Natural killer cell (primary cell): ENCODE results near the gene PDHA2. TPM values are rescaled to one million over a fixed set of nuclear protein-coding genes. Genes with fewer than 3 reads are reported as not detected.

Experiments
- ATAC-seq, 3 donors: fragments of 150-1000 bp in 2 of 3; fragments of 200-7000 bp in 1 of 3; cut with Tn5 transposase; 1 replicate in 1 of 3; 2 replicates in 2 of 3; pipeline ENCODE4 v1.10.0; 2021; ENCODE audit warnings: mild to moderate bottlenecking in 2 of 3, moderate library complexity in 2 of 3
- DNase-seq, 2 donors: peaks; one replicate each; pipeline versions ENCODE4 v3.0.0 to v3.0.0-alpha.2; 2013 to 2021; ENCODE audit warnings: mixed read lengths in 1 of 2
- H3K27ac ChIP-seq: one replicate; pipeline ENCODE4 v1.5.1; 2013; ENCODE audit warnings: mild to moderate bottlenecking, low read length
- H3K27me3 ChIP-seq: one replicate; pipeline ENCODE4 v1.6.1; 2013; ENCODE audit warnings: low read length; ENCODE audit not compliant: control insufficient read depth, insufficient read depth
- H3K36me3 ChIP-seq: one replicate; pipeline ENCODE4 v1.6.1; 2013; ENCODE audit warnings: low read length; ENCODE audit not compliant: control insufficient read depth, insufficient read depth
- H3K4me1 ChIP-seq: one replicate; pipeline ENCODE4 v1.6.1; 2013; ENCODE audit warnings: low read length; ENCODE audit not compliant: control insufficient read depth, insufficient read depth
- H3K4me3 ChIP-seq: one replicate; pipeline ENCODE4 v1.5.1; 2013; ENCODE audit warnings: low read length
- H3K9me3 ChIP-seq: one replicate; pipeline ENCODE4 v1.6.1; 2013; ENCODE audit warnings: low read length; ENCODE audit not compliant: control insufficient read depth, insufficient read depth
- H3K27ac Mint-ChIP-seq, 2 donors: one replicate each; pipeline ENCODE4 v1.8.0; 2022; ENCODE audit warnings: mild to moderate bottlenecking in 2 of 2, mixed read lengths in 2 of 2, moderate library complexity in 1 of 2
- H3K27me3 Mint-ChIP-seq, 2 donors: one replicate each; pipeline ENCODE4 v1.8.0; 2022; ENCODE audit warnings: low read depth in 2 of 2, mixed read lengths in 2 of 2
- H3K36me3 Mint-ChIP-seq: one replicate; pipeline ENCODE4 v1.8.0; 2022; ENCODE audit warnings: mixed read lengths
- H3K4me1 Mint-ChIP-seq, 2 donors: one replicate each; pipeline ENCODE4 v1.8.0; 2022; ENCODE audit warnings: mixed read lengths in 2 of 2
- H3K4me3 Mint-ChIP-seq: one replicate; pipeline ENCODE4 v1.8.0; 2022; ENCODE audit warnings: mild to moderate bottlenecking, moderate library complexity, mixed read lengths
- H3K9me3 Mint-ChIP-seq, 2 donors: one replicate each; pipeline ENCODE4 v1.8.0; 2022; ENCODE audit warnings: mixed read lengths in 2 of 2
- CTCF ChIP-seq: fragments of 200-600 bp; IDR thresholded peaks from one replicate; pipeline ENCODE4 v1.8.0; 2022; ENCODE audit warnings: antibody characterized with exemption
- WGBS: methylation state at CpG from one replicate; pipeline ENCODE4 v1.1.7; 2013; ENCODE audit warnings: missing lambda C conversion rate; ENCODE audit not compliant: insufficient coverage; 5-methylcytosine and 5-hydroxymethylcytosine counted together
- intact Hi-C: fragments of 100-400 bp; cut with micrococcal nuclease; formaldehyde crosslinking; loops from one replicate; pipeline ENCODE4 v1.14.2; 2022
- total RNA-seq, 4 donors: library from RNA; stranded (reverse); fragments of 120-200 nt in 1 of 4; gene quantifications; one replicate each; pipeline versions ENCODE4 v1.2.3 to v1.2.4, GENCODE V29; 2013 to 2022

PDHA2 gene
- total RNA-seq, 3 donors from 2014 or later (not counting 1 experiment from before 2014, with no cell fraction given): not detected

- no peaks in the 10 kb centered on the region for H3K9me3 ChIP-seq
- Mint-ChIP-seq H3K4me1 (no peaks in the 10 kb centered on the region), H3K36me3 (no peaks in the 10 kb centered on the region), H3K27me3 (no peaks in the 10 kb centered on the region), H3K4me3 (no peak overlapping the region), H3K27ac (no peak overlapping the region), H3K9me3 (peaks cover 11 to 12% of the 10 kb centered on the region in 2 donors)
- intact Hi-C loops: no loop called here
- DNase-seq (no peak), ATAC-seq (no peak)
- no peak overlapping the region for H3K4me3 ChIP-seq
- no peak for TF ChIP-seq CTCF
- H3K36me3 ChIP-seq: no peaks in the 10 kb centered on the region
- WGBS: no CpG with 5 or more reads among the region's 1 CpG
- no peak overlapping the region for H3K27ac ChIP-seq
- H3K4me1 ChIP-seq: no peaks in the 10 kb centered on the region
- H3K27me3 ChIP-seq: no peaks in the 10 kb centered on the region
Observed at GRCh38 chr4:95877636-95878035, 37.7 kb downstream of the PDHA2 start.

- ATAC-seq (no peak), DNase-seq (no peak)
- no peak overlapping the region for H3K4me3 Mint-ChIP-seq
- intact Hi-C loops: no loop called here
- no peaks in the 10 kb centered on the region for H3K4me1 Mint-ChIP-seq
- 89% methylated on average over 3 of the region's 3 CpGs for WGBS
- no peak overlapping the region for H3K4me3 ChIP-seq
- TF ChIP-seq CTCF: no peak
- no peaks in the 10 kb centered on the region for H3K27me3 ChIP-seq
- H3K27me3 Mint-ChIP-seq: no peaks in the 10 kb centered on the region
- H3K27ac Mint-ChIP-seq: no peak overlapping the region
- no peaks in the 10 kb centered on the region for H3K4me1 ChIP-seq
- peaks cover 14% of the 10 kb centered on the region for H3K36me3 Mint-ChIP-seq
- peaks cover 2% of the 10 kb centered on the region for H3K9me3 ChIP-seq
- H3K27ac ChIP-seq: no peak overlapping the region
- H3K36me3 ChIP-seq: no peaks in the 10 kb centered on the region
- H3K9me3 Mint-ChIP-seq: peaks cover 15 to 19% of the 10 kb centered on the region in 2 donors
Observed at GRCh38 chr4:95887551-95887950, 47.7 kb downstream of the PDHA2 start.

GRCh38 chr4:95889662-95890061 is 49.8 kb downstream of the PDHA2 start:
- H3K4me3 ChIP-seq: no peak overlapping the region
- TF ChIP-seq CTCF: no peak
- H3K36me3 ChIP-seq: no peaks in the 10 kb centered on the region
- 63% methylated on average over 2 of the region's 2 CpGs for WGBS
- no peaks in the 10 kb centered on the region for H3K27me3 Mint-ChIP-seq
- peaks cover 2% of the 10 kb centered on the region for H3K9me3 ChIP-seq
- DNase-seq: no peak
- intact Hi-C loops: no loop called here
- ATAC-seq: no peak
- H3K4me1 ChIP-seq: no peaks in the 10 kb centered on the region
- no peaks in the 10 kb centered on the region for H3K4me1 Mint-ChIP-seq
- H3K27ac Mint-ChIP-seq: no peak overlapping the region
- H3K4me3 Mint-ChIP-seq: no peak overlapping the region
- peaks cover 10 to 18% of the 10 kb centered on the region in 2 donors for H3K9me3 Mint-ChIP-seq
- no peaks in the 10 kb centered on the region for H3K27me3 ChIP-seq
- H3K27ac ChIP-seq: no peak overlapping the region
- H3K36me3 Mint-ChIP-seq: peaks cover 14% of the 10 kb centered on the region
